ENCODE results near the gene SPIRE1.

DNA sequence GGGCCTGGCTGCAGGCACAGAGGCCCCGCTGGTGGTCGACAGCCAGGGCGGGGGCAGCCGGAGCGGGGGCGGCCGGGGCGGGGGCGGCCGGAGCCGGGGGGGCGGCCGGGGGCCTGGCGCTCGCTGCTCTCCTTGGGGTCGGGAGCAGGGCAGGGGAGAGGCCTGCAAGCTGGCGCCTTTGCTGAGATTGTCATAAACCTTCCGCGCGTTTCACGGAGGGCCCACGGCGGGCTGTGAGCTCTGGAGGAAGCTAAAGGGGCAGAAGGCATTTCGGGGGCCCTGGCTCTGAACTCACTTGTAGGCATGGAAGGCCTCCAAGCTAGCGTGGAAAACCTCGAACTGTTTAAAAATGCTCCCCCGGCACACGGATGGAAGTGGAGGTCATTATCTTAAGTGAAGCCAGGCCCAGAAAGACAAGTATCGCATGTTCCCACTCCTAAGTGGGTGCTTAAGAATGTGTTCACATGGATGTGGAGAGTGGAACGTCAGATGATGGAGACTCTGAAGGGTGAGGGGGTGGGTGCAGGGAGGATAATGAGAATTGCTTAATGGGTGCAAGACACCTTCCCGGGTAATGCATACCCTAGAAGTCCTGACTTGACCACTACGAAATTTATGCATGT, 249.5 kb downstream of the SPIRE1 start:
- TF ChIP-seq EZH2phosphoT487 (IDR thresholded peaks at IDR 0.05; ENCODE audit: borderline replicate concordance, low read depth, low read length): no peak
- TF ChIP-seq, protein P1, sequence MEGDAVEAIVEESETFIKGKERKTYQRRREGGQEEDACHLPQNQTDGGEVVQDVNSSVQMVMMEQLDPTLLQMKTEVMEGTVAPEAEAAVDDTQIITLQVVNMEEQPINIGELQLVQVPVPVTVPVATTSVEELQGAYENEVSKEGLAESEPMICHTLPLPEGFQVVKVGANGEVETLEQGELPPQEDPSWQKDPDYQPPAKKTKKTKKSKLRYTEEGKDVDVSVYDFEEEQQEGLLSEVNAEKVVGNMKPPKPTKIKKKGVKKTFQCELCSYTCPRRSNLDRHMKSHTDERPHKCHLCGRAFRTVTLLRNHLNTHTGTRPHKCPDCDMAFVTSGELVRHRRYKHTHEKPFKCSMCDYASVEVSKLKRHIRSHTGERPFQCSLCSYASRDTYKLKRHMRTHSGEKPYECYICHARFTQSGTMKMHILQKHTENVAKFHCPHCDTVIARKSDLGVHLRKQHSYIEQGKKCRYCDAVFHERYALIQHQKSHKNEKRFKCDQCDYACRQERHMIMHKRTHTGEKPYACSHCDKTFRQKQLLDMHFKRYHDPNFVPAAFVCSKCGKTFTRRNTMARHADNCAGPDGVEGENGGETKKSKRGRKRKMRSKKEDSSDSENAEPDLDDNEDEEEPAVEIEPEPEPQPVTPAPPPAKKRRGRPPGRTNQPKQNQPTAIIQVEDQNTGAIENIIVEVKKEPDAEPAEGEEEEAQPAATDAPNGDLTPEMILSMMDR (conservative IDR thresholded peaks at IDR 0.05; ENCODE audit: low read length): no peak
